B cell (primary cell): ENCODE data around the gene PIMREG. TPM values are rescaled to one million over a fixed set of nuclear protein-coding genes. Genes with fewer than 3 reads are reported as not detected.

Experiments used
- ATAC-seq: fragments of 200-7000 bp; cut with Tn5 transposase; one replicate; pipeline ENCODE4 v1.10.0; 2021; ENCODE audit warnings: low read depth, mild to moderate bottlenecking, moderate number of reproducible peaks, moderate library complexity
- CTCF ChIA-PET: fragments of 350-600 bp; sonication (Branson Sonifier 250); formaldehyde crosslinking; loops from one replicate; lab custom pipeline; 2021; ENCODE audit warnings: antibody characterized with exemption, inconsistent platforms; lab: Charles Lee
- POLR2A ChIA-PET: fragments of 350-600 bp; sonication (Branson Sonifier 250); formaldehyde crosslinking; loops from one replicate; lab custom pipeline; 2021; ENCODE audit warnings: antibody characterized with exemption; lab: Charles Lee
- DNase-seq: peaks from one replicate; pipeline ENCODE4 v3.0.0; 2013
- H2AFZ ChIP-seq: 2 replicates; pipeline ENCODE4 v1.6.1; 2012; ENCODE audit warnings: mild to moderate bottlenecking, low read depth, low read length; ENCODE audit not compliant: insufficient read depth, poor library complexity, severe bottlenecking
- H3K27ac ChIP-seq, 2 donors: 1 replicate in 1 of 2; 2 replicates in 1 of 2; pipeline ENCODE4 v1.5.1; 2012 to 2013; ENCODE audit warnings: low read length in 2 of 2, mild to moderate bottlenecking in 2 of 2, moderate library complexity in 1 of 2
- H3K27me3 ChIP-seq, 4 experiments: fragments of 200-600 bp in 1 of 4; sonication (generic) in 1 of 4; replicated peaks in 1 of 4; 1 replicate in 2 of 4; 2 replicates in 2 of 4; pipeline versions ENCODE4 v1.6.1 to v1.7.0; 2013 to 2016; ENCODE audit warnings: low read length in 3 of 4, mild to moderate bottlenecking in 2 of 4, mixed read lengths in 1 of 4, moderate library complexity in 1 of 4; ENCODE audit not compliant: insufficient read depth in 4 of 4, control insufficient read depth in 3 of 4; ENCODE audit errors: control extremely low read depth in 1 of 4
- H3K36me3 ChIP-seq, 2 experiments: replicated peaks in 1 of 2; 1 replicate in 1 of 2; 2 replicates in 1 of 2; pipeline versions ENCODE4 v1.6.1 to v1.7.1; 2013; ENCODE audit warnings: low read length in 1 of 2; ENCODE audit not compliant: insufficient read depth in 2 of 2, control insufficient read depth in 1 of 2; ENCODE audit errors: control extremely low read depth in 1 of 2, extremely low read depth in 1 of 2
- H3K4me1 ChIP-seq, 2 donors: fragments of 200-600 bp in 1 of 2; sonication (generic) in 1 of 2; 1 replicate in 1 of 2; 2 replicates in 1 of 2; pipeline versions ENCODE4 v1.5.1 to v1.6.1; 2013 to 2017; ENCODE audit warnings: low read length in 2 of 2; ENCODE audit not compliant: control insufficient read depth in 2 of 2, insufficient read depth in 2 of 2
- H3K4me2 ChIP-seq: replicated peaks from 2 replicates; pipeline ENCODE3; 2012; ENCODE audit warnings: mild to moderate bottlenecking, low read depth, low read length; ENCODE audit not compliant: poor library complexity, severe bottlenecking
- H3K4me3 ChIP-seq, 5 experiments: fragments of 200-600 bp in 1 of 5; sonication (generic) in 1 of 5; 1 replicate in 3 of 5; 2 replicates in 2 of 5; pipeline versions ENCODE4 v1.5.1 to v1.7.0; 2011 to 2016; ENCODE audit warnings: low read length in 4 of 5, mild to moderate bottlenecking in 4 of 5, low read depth in 2 of 5, control low read depth in 1 of 5, moderate library complexity in 1 of 5; ENCODE audit not compliant: insufficient read depth in 1 of 5; ENCODE audit errors: control extremely low read depth in 1 of 5, extremely low read depth in 1 of 5
- H3K79me2 ChIP-seq: fragments of 200-600 bp; sonication (generic); one replicate; pipeline ENCODE4 v1.6.0; 2016; ENCODE audit warnings: low read length; ENCODE audit not compliant: control insufficient read depth, insufficient read depth
- H3K9ac ChIP-seq: fragments of 200-600 bp; sonication (generic); 2 replicates; pipeline ENCODE4 v1.6.1; 2017; ENCODE audit warnings: mild to moderate bottlenecking, low read length, moderate library complexity
- H3K9me3 ChIP-seq, 3 donors: one replicate each; pipeline versions ENCODE4 v1.6.1 to v1.7.1; 2013; ENCODE audit warnings: low read length in 2 of 3; ENCODE audit not compliant: control insufficient read depth in 2 of 3, insufficient read depth in 1 of 3; ENCODE audit errors: control extremely low read depth in 1 of 3
- H4K20me1 ChIP-seq: 2 replicates; pipeline ENCODE4 v1.6.0; 2012; ENCODE audit warnings: mild to moderate bottlenecking, low read length; ENCODE audit not compliant: insufficient read depth, control insufficient read depth, poor library complexity, severe bottlenecking
- H3K27ac Mint-ChIP-seq: one replicate; pipeline ENCODE4 v1.8.0; 2021; ENCODE audit warnings: mixed read lengths
- H3K27me3 Mint-ChIP-seq: one replicate; pipeline ENCODE4 v1.8.0; 2021; ENCODE audit warnings: mixed read lengths
- H3K4me1 Mint-ChIP-seq: one replicate; pipeline ENCODE4 v1.8.0; 2021; ENCODE audit warnings: mixed read lengths
- H3K4me3 Mint-ChIP-seq: one replicate; pipeline ENCODE4 v1.8.0; 2021; ENCODE audit warnings: mixed read lengths
- H3K9me3 Mint-ChIP-seq: one replicate; pipeline ENCODE4 v1.8.0; 2022; ENCODE audit warnings: mixed read lengths; ENCODE audit not compliant: insufficient read depth
- EZH2 ChIP-seq: IDR thresholded peaks from 2 replicates; pipeline ENCODE4 v1.6.1; 2012; ENCODE audit warnings: borderline replicate concordance, low read depth, mild to moderate bottlenecking, moderate library complexity, low read length; ENCODE audit not compliant: insufficient read depth, poor library complexity, severe bottlenecking
- WGBS: methylation state at CpG from one replicate; pipeline ENCODE4 v1.1.5; 2013; ENCODE audit warnings: missing lambda C conversion rate; ENCODE audit not compliant: insufficient coverage; 5-methylcytosine and 5-hydroxymethylcytosine counted together
- intact Hi-C: fragments of 100-400 bp; cut with micrococcal nuclease; formaldehyde crosslinking; loops from one replicate; pipeline ENCODE4 v1.10.0; 2022
- polyA plus RNA-seq: library from polyadenylated mRNA; depleted of rRNA; stranded (reverse); fragments of >200 nt; gene quantifications from 2 replicates; pipeline ENCODE4 v1.2.3, GENCODE V29; 2012
- total RNA-seq, 2 donors: library from RNA; stranded (reverse); fragments of 120-200 nt in 1 of 2; gene quantifications; 1 replicate in 1 of 2; 2 replicates in 1 of 2; pipeline versions ENCODE4 v1.2.3 to v1.2.4, GENCODE V29; 2013 to 2022
- TF ChIP-seq, protein P1 (sequence below): fragments of 200-600 bp; IDR thresholded peaks from one replicate; pipeline ENCODE4 v1.8.0; 2022; ENCODE audit warnings: antibody characterized with exemption, mild to moderate bottlenecking

The PIMREG gene
- total and polyA plus RNA-seq, 2 donors (not counting 1 experiment from before 2014, with no cell fraction given) = 0.21 TPM; not detected in 1

DNA sequence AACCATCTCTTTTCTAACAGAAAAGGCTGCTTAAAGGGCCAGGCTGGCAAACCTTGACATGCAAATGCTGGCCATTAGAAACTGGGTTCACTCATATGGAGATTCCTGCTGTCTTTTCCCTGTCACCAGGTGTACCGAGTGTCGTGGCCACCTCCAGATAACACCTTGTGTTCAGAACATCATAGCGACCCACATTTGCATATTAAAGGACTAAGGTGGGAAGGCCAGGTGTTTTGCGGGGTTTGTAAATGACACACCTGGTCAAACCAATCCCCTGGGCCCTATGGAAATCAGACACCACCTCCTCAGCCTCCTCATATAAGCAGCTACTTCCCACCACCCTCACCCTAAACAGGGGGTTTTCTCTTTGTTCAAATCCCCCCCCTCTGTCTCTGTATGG lies 6.8 kb upstream of the PIMREG start:
- DNase-seq = no peak
- no peak overlapping the region for H3K27ac ChIP-seq
- intact Hi-C loops = loop anchor here (5.0 kb wide), 1 partner anchor 730 kb away; no protein-coding TSS in a partner anchor
- POLR2A ChIA-PET = no interaction called here
- H3K4me3 ChIP-seq = no peak overlapping the region
- peaks cover 39% of the 10 kb centered on the region for H3K27me3 Mint-ChIP-seq
- H3K27ac Mint-ChIP-seq = no peak overlapping the region
- peaks cover 2% of the 10 kb centered on the region for H3K4me1 Mint-ChIP-seq
- 43% methylated on average over 2 of the region's 4 CpGs for WGBS
- H3K9me3 ChIP-seq = no peaks in the 10 kb centered on the region
- no peak overlapping the region for H3K9ac ChIP-seq
- no peak overlapping the region for H3K4me2 ChIP-seq
- H3K79me2 ChIP-seq = no peaks in the 10 kb centered on the region
- H3K9me3 Mint-ChIP-seq = no peaks in the 10 kb centered on the region
- H3K4me1 ChIP-seq = no peaks in the 10 kb centered on the region
- no peak overlapping the region for H3K4me3 Mint-ChIP-seq
- no peak for ATAC-seq
- no peaks in the 10 kb centered on the region for H3K36me3 ChIP-seq
- CTCF ChIA-PET = interaction anchor here (1.8 kb wide), 1 partner anchor 17 kb away, joined by 5 read pairs; no protein-coding TSS in a partner anchor
- TF ChIP-seq EZH2 = no peak
- TF ChIP-seq, protein P1, sequence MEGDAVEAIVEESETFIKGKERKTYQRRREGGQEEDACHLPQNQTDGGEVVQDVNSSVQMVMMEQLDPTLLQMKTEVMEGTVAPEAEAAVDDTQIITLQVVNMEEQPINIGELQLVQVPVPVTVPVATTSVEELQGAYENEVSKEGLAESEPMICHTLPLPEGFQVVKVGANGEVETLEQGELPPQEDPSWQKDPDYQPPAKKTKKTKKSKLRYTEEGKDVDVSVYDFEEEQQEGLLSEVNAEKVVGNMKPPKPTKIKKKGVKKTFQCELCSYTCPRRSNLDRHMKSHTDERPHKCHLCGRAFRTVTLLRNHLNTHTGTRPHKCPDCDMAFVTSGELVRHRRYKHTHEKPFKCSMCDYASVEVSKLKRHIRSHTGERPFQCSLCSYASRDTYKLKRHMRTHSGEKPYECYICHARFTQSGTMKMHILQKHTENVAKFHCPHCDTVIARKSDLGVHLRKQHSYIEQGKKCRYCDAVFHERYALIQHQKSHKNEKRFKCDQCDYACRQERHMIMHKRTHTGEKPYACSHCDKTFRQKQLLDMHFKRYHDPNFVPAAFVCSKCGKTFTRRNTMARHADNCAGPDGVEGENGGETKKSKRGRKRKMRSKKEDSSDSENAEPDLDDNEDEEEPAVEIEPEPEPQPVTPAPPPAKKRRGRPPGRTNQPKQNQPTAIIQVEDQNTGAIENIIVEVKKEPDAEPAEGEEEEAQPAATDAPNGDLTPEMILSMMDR = no peak
- H4K20me1 ChIP-seq = no peaks in the 10 kb centered on the region
- peaks cover 0 to 15% (median 6%) of the 10 kb centered on the region in 4 experiments for H3K27me3 ChIP-seq
- no peak overlapping the region for H2AFZ ChIP-seq

DNA sequence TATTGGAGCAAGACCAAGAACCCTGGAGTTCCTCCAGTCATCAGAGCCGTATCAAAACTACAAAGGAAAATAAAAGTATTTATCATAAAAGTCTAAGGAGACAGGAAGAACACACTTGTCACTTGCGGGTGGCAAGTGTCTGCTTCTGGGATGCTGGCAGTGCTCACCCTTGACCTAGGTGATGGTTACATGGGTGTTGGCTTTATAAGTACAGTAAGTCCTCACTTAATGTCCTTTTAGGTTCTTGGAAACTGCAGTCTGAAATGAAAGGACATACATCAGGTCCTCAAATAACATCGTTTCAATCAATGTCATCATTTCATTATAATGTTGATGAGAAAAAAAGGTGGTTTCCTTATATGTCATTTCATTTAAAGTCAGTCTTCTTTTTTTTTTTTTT lies 6.3 kb upstream of the PIMREG start:
- TF ChIP-seq, protein P1 = no peak
- no peak for TF ChIP-seq EZH2
- intact Hi-C loops = loop anchor here (5.0 kb wide), 1 partner anchor 731 kb away; no protein-coding TSS in a partner anchor
- H3K27ac Mint-ChIP-seq = no peak overlapping the region
- no peak overlapping the region for H2AFZ ChIP-seq
- no peak overlapping the region for H3K9ac ChIP-seq
- H3K4me3 Mint-ChIP-seq = no peak overlapping the region
- no peaks in the 10 kb centered on the region for H3K4me1 ChIP-seq
- DNase-seq (no peak), ATAC-seq (no peak)
- H3K9me3 ChIP-seq = no peaks in the 10 kb centered on the region
- POLR2A ChIA-PET = no interaction called here
- H3K4me1 Mint-ChIP-seq = peaks cover 2% of the 10 kb centered on the region
- CTCF ChIA-PET = interaction anchor here (0.6 kb wide), 1 partner anchor 369 kb away, joined by 3 read pairs; no protein-coding TSS in a partner anchor
- H3K36me3 ChIP-seq = no peaks in the 10 kb centered on the region
- no peaks in the 10 kb centered on the region for H4K20me1 ChIP-seq
- no peak overlapping the region for H3K4me2 ChIP-seq
- H3K27me3 Mint-ChIP-seq = peaks cover 39% of the 10 kb centered on the region
- WGBS = no CpG with 5 or more reads among the region's 3 CpGs
- no peak overlapping the region for H3K4me3 ChIP-seq
- no peaks in the 10 kb centered on the region for H3K79me2 ChIP-seq
- peaks cover 0 to 15% (median 6%) of the 10 kb centered on the region in 4 experiments for H3K27me3 ChIP-seq
- no peaks in the 10 kb centered on the region for H3K9me3 Mint-ChIP-seq
- H3K27ac ChIP-seq = no peak overlapping the region
